ENCODE measurements around the gene IGLON5. TPM values are rescaled to one million over a fixed set of nuclear protein-coding genes. Genes with fewer than 3 reads are reported as not detected.

The IGLON5 gene
- total and polyA plus RNA-seq, 3 donors from 2014 or later: 13.3 to 16.0 (median 13.9) TPM

GRCh38 chr19:51295382-51296126 lies 15.9 kb upstream of the IGLON5 start:
- H3K27me3 ChIP-seq: no peaks in the 10 kb centered on the region
- H3K27ac ChIP-seq: no peak overlapping the region
- H3K36me3 ChIP-seq (ENCODE audit: low read depth, missing control alignments): no peaks in the 10 kb centered on the region
- 55% methylated on average over 15 of the region's 15 CpGs for WGBS, 2 donors
- intact Hi-C loops (cut with DNase I; ENCODE audit: low total_unique reads): no loop called here
- H3K4me1 ChIP-seq: no peaks in the 10 kb centered on the region
- H3K4me3 ChIP-seq: no peak overlapping the region
- no peaks in the 10 kb centered on the region for H3K9me3 ChIP-seq
- no peak for TF ChIP-seq CTCF (IDR thresholded peaks at IDR 0.05)
- no peak for TF ChIP-seq POLR2A (IDR thresholded peaks at IDR 0.05)
- no peak for DNase-seq

GRCh38 chr19:51296336-51297093 lies 14.9 kb upstream of the IGLON5 start:
- TF ChIP-seq CTCF (IDR thresholded peaks at IDR 0.05) (no peak), POLR2A (IDR thresholded peaks at IDR 0.05) (no peak)
- no peaks in the 10 kb centered on the region for H3K36me3 ChIP-seq (ENCODE audit: low read depth, missing control alignments)
- H3K4me1 ChIP-seq: no peaks in the 10 kb centered on the region
- H3K4me3 ChIP-seq: no peak overlapping the region
- WGBS, 2 donors: 70 to 77% methylated on average over 9 of the region's 9 CpGs
- peak; percentile 32 for DNase-seq
- H3K9me3 ChIP-seq: no peaks in the 10 kb centered on the region
- intact Hi-C loops (cut with DNase I; ENCODE audit: low total_unique reads): no loop called here
- H3K27me3 ChIP-seq: no peaks in the 10 kb centered on the region
- no peak overlapping the region for H3K27ac ChIP-seq

- no peak for DNase-seq
- Histone ChIP-seq H3K27me3 (no peaks in the 10 kb centered on the region), H3K36me3 (ENCODE audit: low read depth, missing control alignments) (no peaks in the 10 kb centered on the region), H3K4me3 (no peak overlapping the region), H3K4me1 (no peaks in the 10 kb centered on the region), H3K9me3 (no peaks in the 10 kb centered on the region), H3K27ac (no peak overlapping the region)
- intact Hi-C loops (cut with DNase I; ENCODE audit: low total_unique reads): no loop called here
- no peak for TF ChIP-seq POLR2A (IDR thresholded peaks at IDR 0.05)
- no peak for TF ChIP-seq CTCF (IDR thresholded peaks at IDR 0.05)
- WGBS, 2 donors: 83% methylated on average over 5 of the region's 5 CpGs; no CpG with 5 or more reads in 1 of the 2 donors
These were observed 14.0 kb upstream of the IGLON5 start for GRCh38 chr19:51297406-51297805.

GRCh38 chr19:51301266-51301665 lies 10.2 kb upstream of the IGLON5 start:
- WGBS, 2 donors: 81 to 91% methylated on average over 7 of the region's 7 CpGs

More at GRCh38 chr19:51301266-51301665, 10.2 kb upstream of the IGLON5 start:
- no peak overlapping the region for H3K27ac ChIP-seq
- no peak for DNase-seq
- H3K4me1 ChIP-seq: no peaks in the 10 kb centered on the region
- H3K4me3 ChIP-seq: no peak overlapping the region
- TF ChIP-seq CTCF (IDR thresholded peaks at IDR 0.05) (no peak), POLR2A (IDR thresholded peaks at IDR 0.05) (no peak)
- H3K9me3 ChIP-seq: no peaks in the 10 kb centered on the region
- intact Hi-C loops (cut with DNase I; ENCODE audit: low total_unique reads): no loop called here
- H3K36me3 ChIP-seq (ENCODE audit: low read depth, missing control alignments): no peaks in the 10 kb centered on the region
- H3K27me3 ChIP-seq: no peaks in the 10 kb centered on the region

All from testis (tissue), 3 donors.